ENCODE results near the gene LRRN4CL.

GRCh38 chr11:62725646-62726045 lies 36.3 kb upstream of the LRRN4CL start:
- TF ChIP-seq, protein P1, sequence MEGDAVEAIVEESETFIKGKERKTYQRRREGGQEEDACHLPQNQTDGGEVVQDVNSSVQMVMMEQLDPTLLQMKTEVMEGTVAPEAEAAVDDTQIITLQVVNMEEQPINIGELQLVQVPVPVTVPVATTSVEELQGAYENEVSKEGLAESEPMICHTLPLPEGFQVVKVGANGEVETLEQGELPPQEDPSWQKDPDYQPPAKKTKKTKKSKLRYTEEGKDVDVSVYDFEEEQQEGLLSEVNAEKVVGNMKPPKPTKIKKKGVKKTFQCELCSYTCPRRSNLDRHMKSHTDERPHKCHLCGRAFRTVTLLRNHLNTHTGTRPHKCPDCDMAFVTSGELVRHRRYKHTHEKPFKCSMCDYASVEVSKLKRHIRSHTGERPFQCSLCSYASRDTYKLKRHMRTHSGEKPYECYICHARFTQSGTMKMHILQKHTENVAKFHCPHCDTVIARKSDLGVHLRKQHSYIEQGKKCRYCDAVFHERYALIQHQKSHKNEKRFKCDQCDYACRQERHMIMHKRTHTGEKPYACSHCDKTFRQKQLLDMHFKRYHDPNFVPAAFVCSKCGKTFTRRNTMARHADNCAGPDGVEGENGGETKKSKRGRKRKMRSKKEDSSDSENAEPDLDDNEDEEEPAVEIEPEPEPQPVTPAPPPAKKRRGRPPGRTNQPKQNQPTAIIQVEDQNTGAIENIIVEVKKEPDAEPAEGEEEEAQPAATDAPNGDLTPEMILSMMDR (IDR thresholded peaks at IDR 0.05), result no peak
- TF ChIP-seq POLR2AphosphoS5 (IDR thresholded peaks at IDR 0.05), result no peak
